Esophagus muscularis mucosa (tissue), 4 donors: ENCODE results near the gene PHKA2. TPM values are rescaled to one million over a fixed set of nuclear protein-coding genes. Genes with fewer than 3 reads are reported as not detected.
"Not testable (repeated sequence)": the region's sequence is repeated elsewhere in the genome, so short reads cannot be mapped to it uniquely, and the experiment has no call there.

Experiments
- DNase-seq: peaks from one replicate; pipeline ENCODE4 v3.0.0-alpha.2; 2017; ENCODE audit errors: extremely low spot score
- H3K27ac ChIP-seq, 4 donors: fragments of 200-600 bp; sonication (generic); replicated peaks in 1 of 4; 1 replicate in 3 of 4; 2 replicates in 1 of 4; pipeline ENCODE4 v1.5.1; 2016 to 2019; ENCODE audit warnings: mild to moderate bottlenecking in 1 of 4
- H3K27me3 ChIP-seq, 4 donors: fragments of 200-600 bp; sonication (generic); one replicate each; pipeline versions ENCODE4 v1.5.1 to v1.6.0; 2016 to 2019
- H3K36me3 ChIP-seq, 4 donors: fragments of 200-600 bp; sonication (generic); one replicate each; pipeline ENCODE4 v1.5.1; 2016 to 2019
- H3K4me1 ChIP-seq, 4 donors: fragments of 200-600 bp; sonication (generic); one replicate each; pipeline ENCODE4 v1.5.1; 2016 to 2019
- H3K4me3 ChIP-seq, 4 donors: fragments of 200-600 bp; sonication (generic); 1 replicate in 2 of 4; 2 replicates in 2 of 4; pipeline ENCODE4 v1.5.1; 2016 to 2019; ENCODE audit warnings: mild to moderate bottlenecking in 4 of 4, moderate library complexity in 1 of 4
- H3K9me3 ChIP-seq, 4 donors: fragments of 200-600 bp; sonication (generic); 1 replicate in 3 of 4; 2 replicates in 1 of 4; pipeline ENCODE4 v1.5.1; 2016 to 2019
- EP300 ChIP-seq: sonication (generic); formaldehyde crosslinking; IDR thresholded peaks from one replicate; pipeline ENCODE4 v1.6.1; 2017; ENCODE audit warnings: antibody characterized with exemption
- POLR2A ChIP-seq: fragments of 450-650 bp; IDR thresholded peaks from one replicate; pipeline ENCODE4 v1.6.1; 2017; ENCODE audit warnings: antibody characterized with exemption, moderate library complexity, mild to moderate bottlenecking, low read depth
- POLR2AphosphoS5 ChIP-seq, 2 donors: sonication (generic); formaldehyde crosslinking; IDR thresholded peaks; one replicate each; pipeline ENCODE4 v1.6.1; 2017; ENCODE audit warnings: antibody characterized with exemption in 2 of 2
- WGBS: methylation state at CpG from one replicate; pipeline ENCODE4 v1.1.5; 2018; 5-methylcytosine and 5-hydroxymethylcytosine counted together
- intact Hi-C: fragments of 100-400 bp; cut with DNase I; formaldehyde crosslinking; loops from one replicate; pipeline ENCODE4 v1.15.1; 2023
- total RNA-seq, 4 donors: library from RNA; depleted of rRNA; stranded (reverse); fragments of >200 nt; gene quantifications; one replicate each; pipeline versions ENCODE4 v1.1.0 to v1.2.1, GENCODE V29; 2016
- TF ChIP-seq, protein P1 (sequence below), 3 experiments: fragments of 200-600 bp in 2 of 3; fragments of 450-650 bp in 1 of 3; sonication (generic) in 2 of 3; IDR thresholded peaks; one replicate each; pipeline ENCODE4 v1.5.1; 2017 to 2019; ENCODE audit warnings: antibody characterized with exemption in 3 of 3, mild to moderate bottlenecking in 2 of 3, moderate library complexity in 1 of 3

PHKA2 gene
- total RNA-seq, 4 donors from 2014 or later, result 9.8 to 20.7 (median 15.4) TPM

- intact Hi-C loops, result no loop called here
- no peaks in the 10 kb centered on the region for H3K9me3 ChIP-seq
- no peak for DNase-seq
- H3K36me3 ChIP-seq, result no peaks in the 10 kb centered on the region
- no peak for TF ChIP-seq POLR2A
- no peak for TF ChIP-seq EP300
- TF ChIP-seq, protein P1, sequence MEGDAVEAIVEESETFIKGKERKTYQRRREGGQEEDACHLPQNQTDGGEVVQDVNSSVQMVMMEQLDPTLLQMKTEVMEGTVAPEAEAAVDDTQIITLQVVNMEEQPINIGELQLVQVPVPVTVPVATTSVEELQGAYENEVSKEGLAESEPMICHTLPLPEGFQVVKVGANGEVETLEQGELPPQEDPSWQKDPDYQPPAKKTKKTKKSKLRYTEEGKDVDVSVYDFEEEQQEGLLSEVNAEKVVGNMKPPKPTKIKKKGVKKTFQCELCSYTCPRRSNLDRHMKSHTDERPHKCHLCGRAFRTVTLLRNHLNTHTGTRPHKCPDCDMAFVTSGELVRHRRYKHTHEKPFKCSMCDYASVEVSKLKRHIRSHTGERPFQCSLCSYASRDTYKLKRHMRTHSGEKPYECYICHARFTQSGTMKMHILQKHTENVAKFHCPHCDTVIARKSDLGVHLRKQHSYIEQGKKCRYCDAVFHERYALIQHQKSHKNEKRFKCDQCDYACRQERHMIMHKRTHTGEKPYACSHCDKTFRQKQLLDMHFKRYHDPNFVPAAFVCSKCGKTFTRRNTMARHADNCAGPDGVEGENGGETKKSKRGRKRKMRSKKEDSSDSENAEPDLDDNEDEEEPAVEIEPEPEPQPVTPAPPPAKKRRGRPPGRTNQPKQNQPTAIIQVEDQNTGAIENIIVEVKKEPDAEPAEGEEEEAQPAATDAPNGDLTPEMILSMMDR (IDR thresholded peaks at IDR 0.05), result no peak
- no peak for TF ChIP-seq POLR2AphosphoS5 (IDR thresholded peaks at IDR 0.05)
- H3K27me3 ChIP-seq, result no peaks in the 10 kb centered on the region
- H3K27ac ChIP-seq, result peak overlapping the region; percentile 30 to 49 (median 38)
- no peak overlapping the region for H3K4me3 ChIP-seq
- peaks cover 21 to 30% (median 26%) of the 10 kb centered on the region in 4 donors for H3K4me1 ChIP-seq
- WGBS, result 68% methylated on average over 10 of the region's 10 CpGs
Measured at GRCh38 chrX:18871161-18871890, 112.6 kb downstream of the PHKA2 start.

DNA sequence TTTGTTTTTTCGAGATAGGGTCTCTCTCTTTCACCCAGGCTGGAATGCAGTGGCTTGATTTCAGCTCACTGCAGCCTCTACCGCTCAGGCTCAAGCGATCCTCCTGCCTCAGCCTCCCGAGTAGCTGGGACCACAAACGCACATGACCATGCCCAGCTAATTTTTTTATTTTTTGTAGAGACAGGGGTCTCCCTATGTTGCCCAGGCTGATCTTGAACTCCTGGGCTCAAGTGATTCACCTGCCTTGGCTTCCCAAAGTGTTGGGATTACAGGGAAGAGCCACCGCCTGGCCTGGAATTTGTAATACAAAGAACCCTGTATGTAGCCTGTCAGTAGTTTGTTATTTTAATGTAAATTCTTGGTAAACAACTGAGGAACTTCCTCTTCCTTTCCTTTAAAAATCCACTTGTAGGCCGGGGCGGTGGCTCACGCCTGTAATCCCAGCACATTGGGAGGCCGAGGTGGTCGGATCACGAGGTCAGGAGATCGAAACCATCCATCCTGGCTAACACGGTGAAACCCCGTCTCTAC lies 119.5 kb downstream of the PHKA2 start:
- WGBS, result 91% methylated on average over 15 of the region's 15 CpGs
- H3K27me3 ChIP-seq, result no peaks in the 10 kb centered on the region
- no peaks in the 10 kb centered on the region for H3K36me3 ChIP-seq
- H3K4me1 ChIP-seq, result no peaks in the 10 kb centered on the region
- no peak for DNase-seq
- intact Hi-C loops, result no loop called here
- H3K9me3 ChIP-seq, result no peaks in the 10 kb centered on the region
- no peak overlapping the region for H3K27ac ChIP-seq
- no peak overlapping the region for H3K4me3 ChIP-seq
- no peak for TF ChIP-seq POLR2A
- no peak for TF ChIP-seq POLR2AphosphoS5 (IDR thresholded peaks at IDR 0.05)
- no peak for TF ChIP-seq EP300
- TF ChIP-seq, protein P1 (IDR thresholded peaks at IDR 0.05), result no peak

GRCh38 chrX:18861511-18861910 lies 122.4 kb downstream of the PHKA2 start:
- DNase-seq, result no peak
- no peaks in the 10 kb centered on the region for H3K27me3 ChIP-seq
- intact Hi-C loops, result no loop called here
- WGBS, result 92% methylated on average over 5 of the region's 5 CpGs
- no peak overlapping the region for H3K4me3 ChIP-seq
- no peaks in the 10 kb centered on the region for H3K4me1 ChIP-seq
- TF ChIP-seq, protein P1 (IDR thresholded peaks at IDR 0.05), result no peak
- no peak for TF ChIP-seq POLR2AphosphoS5 (IDR thresholded peaks at IDR 0.05)
- no peak for TF ChIP-seq POLR2A
- TF ChIP-seq EP300, result no peak
- no peaks in the 10 kb centered on the region for H3K36me3 ChIP-seq
- H3K27ac ChIP-seq, result no peak overlapping the region
- H3K9me3 ChIP-seq, result no peaks in the 10 kb centered on the region

DNA sequence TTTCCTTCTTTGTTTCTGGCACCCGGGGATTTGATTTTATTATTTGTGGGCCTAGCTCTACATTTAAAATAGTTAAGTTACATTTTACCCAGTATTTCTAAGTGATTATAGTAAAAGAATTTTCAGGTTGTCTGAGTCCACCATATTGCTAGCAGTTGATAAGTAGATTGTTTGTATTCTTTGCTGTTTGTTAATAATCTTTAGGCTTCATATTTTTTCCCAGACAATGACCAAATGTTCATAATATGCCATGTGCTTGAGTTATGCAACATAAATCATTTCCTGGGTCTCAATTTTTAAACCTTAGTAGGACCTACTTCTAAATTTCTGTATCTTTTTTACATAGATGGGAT lies 127.3 kb downstream of the PHKA2 start:
- Histone ChIP-seq H3K4me3 (no peak overlapping the region), H3K4me1 (no peaks in the 10 kb centered on the region), H3K27ac (no peak overlapping the region), H3K27me3 (no peaks in the 10 kb centered on the region), H3K36me3 (no peaks in the 10 kb centered on the region), H3K9me3 (no peaks in the 10 kb centered on the region)
- DNase-seq, result no peak
- intact Hi-C loops, result no loop called here
- TF ChIP-seq POLR2AphosphoS5 (IDR thresholded peaks at IDR 0.05), result no peak
- WGBS, result 71% methylated on average over 1 of the region's 1 CpG

GRCh38 chrX:18855919-18856644 lies 127.8 kb downstream of the PHKA2 start:
- no peak for TF ChIP-seq EP300
- TF ChIP-seq, protein P1 (IDR thresholded peaks at IDR 0.05), result no peak
- no peak for TF ChIP-seq POLR2A
- no peak for TF ChIP-seq POLR2AphosphoS5 (IDR thresholded peaks at IDR 0.05)
- H3K4me3 ChIP-seq, result no peak overlapping the region
- no peak for DNase-seq
- no peaks in the 10 kb centered on the region for H3K4me1 ChIP-seq
- H3K27ac ChIP-seq, result no peak overlapping the region
- no peaks in the 10 kb centered on the region for H3K36me3 ChIP-seq
- no peaks in the 10 kb centered on the region for H3K9me3 ChIP-seq
- WGBS, result 78% methylated on average over 1 of the region's 1 CpG
- intact Hi-C loops, result no loop called here
- H3K27me3 ChIP-seq, result no peaks in the 10 kb centered on the region

- 80% methylated on average over 3 of the region's 3 CpGs for WGBS
- H3K27ac ChIP-seq, result not testable (repeated sequence)
Measured at GRCh38 chrX:18847901-18848300, 136.0 kb downstream of the PHKA2 start.

More at GRCh38 chrX:18847901-18848300, 136.0 kb downstream of the PHKA2 start:
- DNase-seq, intact Hi-C loops, H3K36me3 ChIP-seq, H3K27me3 ChIP-seq, H3K4me3 ChIP-seq, H3K4me1 ChIP-seq: not testable (repeated sequence)
- H3K9me3 ChIP-seq, result peaks cover 0 to 10% (median 0%) of the 10 kb centered on the region in 4 donors
